Measurements from ENCODE around the gene DCLK2. TPM values are rescaled to one million over a fixed set of nuclear protein-coding genes. Genes with fewer than 3 reads are reported as not detected.

Gene DCLK2
- total RNA-seq, 2 experiments from 2014 or later = not detected

GRCh38 chr4:150280081-150280895 is 202.0 kb downstream of the DCLK2 start:
- Histone ChIP-seq H3K4me3 (ENCODE audit: low read length) (no peak overlapping the region), H3K27me3 (ENCODE audit: control insufficient read depth in 1 of 2, insufficient read depth in 2 of 2, low read length in 2 of 2) (no peaks in the 10 kb centered on the region), H3K27ac (ENCODE audit: low read depth in 1 of 2, low read length in 2 of 2) (no peak overlapping the region), H3K9me3 (ENCODE audit: control insufficient read depth in 1 of 2, insufficient read depth in 1 of 2, low read length in 2 of 2) (peaks cover 0 to 12% of the 10 kb centered on the region in 2 experiments), H3K4me1 (ENCODE audit: insufficient read depth, low read length) (no peaks in the 10 kb centered on the region), H3K36me3 (ENCODE audit: insufficient read depth, low read length) (peaks cover 51% of the 10 kb centered on the region)
- ATAC-seq (ENCODE audit: poor library complexity) = no peak
- Mint-ChIP-seq H3K36me3 (ENCODE audit: low read depth) (peaks cover 100% of the 10 kb centered on the region), H3K4me1 (ENCODE audit: low read depth) (no peaks in the 10 kb centered on the region), H3K27me3 (no peaks in the 10 kb centered on the region), H3K27ac (no peak overlapping the region), H3K9me3 (peaks cover 2% of the 10 kb centered on the region), H3K4me3 (no peak overlapping the region)
- ChIA-PET CTCF (no interaction called here), POLR2A (no interaction called here)
- no peak for DNase-seq
- TF ChIP-seq, protein P1, sequence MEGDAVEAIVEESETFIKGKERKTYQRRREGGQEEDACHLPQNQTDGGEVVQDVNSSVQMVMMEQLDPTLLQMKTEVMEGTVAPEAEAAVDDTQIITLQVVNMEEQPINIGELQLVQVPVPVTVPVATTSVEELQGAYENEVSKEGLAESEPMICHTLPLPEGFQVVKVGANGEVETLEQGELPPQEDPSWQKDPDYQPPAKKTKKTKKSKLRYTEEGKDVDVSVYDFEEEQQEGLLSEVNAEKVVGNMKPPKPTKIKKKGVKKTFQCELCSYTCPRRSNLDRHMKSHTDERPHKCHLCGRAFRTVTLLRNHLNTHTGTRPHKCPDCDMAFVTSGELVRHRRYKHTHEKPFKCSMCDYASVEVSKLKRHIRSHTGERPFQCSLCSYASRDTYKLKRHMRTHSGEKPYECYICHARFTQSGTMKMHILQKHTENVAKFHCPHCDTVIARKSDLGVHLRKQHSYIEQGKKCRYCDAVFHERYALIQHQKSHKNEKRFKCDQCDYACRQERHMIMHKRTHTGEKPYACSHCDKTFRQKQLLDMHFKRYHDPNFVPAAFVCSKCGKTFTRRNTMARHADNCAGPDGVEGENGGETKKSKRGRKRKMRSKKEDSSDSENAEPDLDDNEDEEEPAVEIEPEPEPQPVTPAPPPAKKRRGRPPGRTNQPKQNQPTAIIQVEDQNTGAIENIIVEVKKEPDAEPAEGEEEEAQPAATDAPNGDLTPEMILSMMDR (IDR thresholded peaks at IDR 0.05) = no peak
- intact Hi-C loops (cut with DNase I, micrococcal nuclease) = no loop called here

DNA sequence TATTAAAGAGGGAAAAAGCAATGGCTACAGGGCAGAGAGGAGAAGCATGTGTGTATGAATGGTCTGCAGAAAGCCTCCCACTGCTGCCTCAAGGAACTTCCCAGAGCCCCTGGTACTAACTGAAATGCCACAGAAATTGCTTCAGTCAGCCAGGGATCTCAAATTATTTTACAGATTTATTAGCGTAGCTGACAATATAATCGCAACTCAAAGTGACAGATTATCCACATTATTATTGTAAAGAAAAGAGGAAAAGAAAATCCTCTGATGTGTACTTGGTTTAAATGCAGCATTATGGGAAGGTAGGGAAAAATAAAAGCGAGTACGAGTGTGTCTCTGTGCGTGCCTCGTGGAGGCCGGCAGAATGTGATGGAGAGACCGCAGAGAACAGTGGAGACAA is 202.7 kb downstream of the DCLK2 start:
- ChIA-PET POLR2A (no interaction called here), CTCF (no interaction called here)
- no peak overlapping the region for H3K4me3 ChIP-seq (ENCODE audit: low read length)
- Mint-ChIP-seq H3K27ac (no peak overlapping the region), H3K36me3 (ENCODE audit: low read depth) (peaks cover 100% of the 10 kb centered on the region), H3K4me1 (ENCODE audit: low read depth) (no peaks in the 10 kb centered on the region), H3K4me3 (no peak overlapping the region), H3K9me3 (peaks cover 2% of the 10 kb centered on the region), H3K27me3 (no peaks in the 10 kb centered on the region)
- no peak overlapping the region for H3K27ac ChIP-seq (ENCODE audit: low read depth in 1 of 2, low read length in 2 of 2)
- no peaks in the 10 kb centered on the region for H3K4me1 ChIP-seq (ENCODE audit: insufficient read depth, low read length)
- ATAC-seq (ENCODE audit: poor library complexity) = no peak
- H3K36me3 ChIP-seq (ENCODE audit: insufficient read depth, low read length) = peaks cover 54% of the 10 kb centered on the region
- H3K27me3 ChIP-seq (ENCODE audit: control insufficient read depth in 1 of 2, insufficient read depth in 2 of 2, low read length in 2 of 2) = no peaks in the 10 kb centered on the region
- DNase-seq = no peak
- intact Hi-C loops (cut with DNase I, micrococcal nuclease) = no loop called here
- H3K9me3 ChIP-seq (ENCODE audit: control insufficient read depth in 1 of 2, insufficient read depth in 1 of 2, low read length in 2 of 2) = peaks cover 0 to 12% of the 10 kb centered on the region in 2 experiments
- TF ChIP-seq, protein P1 (IDR thresholded peaks at IDR 0.05) = no peak

- intact Hi-C loops (cut with DNase I, micrococcal nuclease) = no loop called here
- Mint-ChIP-seq H3K27ac (no peak overlapping the region), H3K4me3 (no peak overlapping the region), H3K9me3 (peaks cover 2% of the 10 kb centered on the region), H3K36me3 (ENCODE audit: low read depth) (peaks cover 91% of the 10 kb centered on the region), H3K27me3 (no peaks in the 10 kb centered on the region), H3K4me1 (ENCODE audit: low read depth) (peaks cover under 1% of the 10 kb centered on the region)
- Histone ChIP-seq H3K36me3 (ENCODE audit: insufficient read depth, low read length) (peaks cover 41% of the 10 kb centered on the region), H3K4me3 (ENCODE audit: low read length) (no peak overlapping the region), H3K9me3 (ENCODE audit: control insufficient read depth in 1 of 2, insufficient read depth in 1 of 2, low read length in 2 of 2) (no peaks in the 10 kb centered on the region), H3K27me3 (ENCODE audit: control insufficient read depth in 1 of 2, insufficient read depth in 2 of 2, low read length in 2 of 2) (no peaks in the 10 kb centered on the region), H3K27ac (ENCODE audit: low read depth in 1 of 2, low read length in 2 of 2) (no peak overlapping the region), H3K4me1 (ENCODE audit: insufficient read depth, low read length) (no peaks in the 10 kb centered on the region)
- CTCF ChIA-PET = no interaction called here
- TF ChIP-seq, protein P1 (IDR thresholded peaks at IDR 0.05) = no peak
- ATAC-seq (ENCODE audit: poor library complexity) (no peak), DNase-seq (no peak)
- POLR2A ChIA-PET = no interaction called here
These were observed 205.4 kb downstream of the DCLK2 start for GRCh38 chr4:150283689-150284088.

Data from CD4-positive, alpha-beta T cell (primary cell).